Measurements from ENCODE around the gene IGSF21. TPM values are rescaled to one million over a fixed set of nuclear protein-coding genes. Genes with fewer than 3 reads are reported as not detected.

The IGSF21 gene
- total and polyA plus RNA-seq, 2 donors (not counting 1 experiment from before 2014, with no cell fraction given), result not detected

GRCh38 chr1:18408656-18409370 lies 301.2 kb downstream of the IGSF21 start:
- no peak for DNase-seq
- WGBS (ENCODE audit: insufficient coverage), result 63% methylated on average over 8 of the region's 12 CpGs
- POLR2A ChIA-PET, result no interaction called here
- Mint-ChIP-seq H3K4me3 (no peak overlapping the region), H3K27me3 (peaks cover 7% of the 10 kb centered on the region), H3K9me3 (ENCODE audit: insufficient read depth) (peaks cover 8% of the 10 kb centered on the region), H3K27ac (no peak overlapping the region), H3K4me1 (no peaks in the 10 kb centered on the region)
- Histone ChIP-seq H3K9me3 (ENCODE audit: control extremely low read depth in 1 of 3, control insufficient read depth in 2 of 3, insufficient read depth in 1 of 3, low read length in 2 of 3) (peaks cover 0 to 27% (median 8%) of the 10 kb centered on the region in 3 donors), H3K27me3 (replicated peaks in 1 of 4; ENCODE audit: control extremely low read depth in 1 of 4, control insufficient read depth in 3 of 4, insufficient read depth in 4 of 4, low read length in 3 of 4) (peaks cover 0 to 2% (median 0%) of the 10 kb centered on the region in 4 experiments), H3K27ac (ENCODE audit: low read length in 2 of 2) (no peak overlapping the region), H2AFZ (ENCODE audit: insufficient read depth, low read depth, low read length, poor library complexity, severe bottlenecking) (no peak overlapping the region), H4K20me1 (ENCODE audit: control insufficient read depth, insufficient read depth, low read length, poor library complexity, severe bottlenecking) (no peaks in the 10 kb centered on the region), H3K4me3 (ENCODE audit: control extremely low read depth in 1 of 5, extremely low read depth in 1 of 5, insufficient read depth in 1 of 5, low read depth in 2 of 5, low read length in 4 of 5) (no peak overlapping the region), H3K9ac (ENCODE audit: low read length) (no peak overlapping the region), H3K4me2 (replicated peaks; ENCODE audit: low read depth, low read length, poor library complexity, severe bottlenecking) (no peak overlapping the region), H3K4me1 (ENCODE audit: control insufficient read depth in 2 of 2, insufficient read depth in 2 of 2, low read length in 2 of 2) (no peaks in the 10 kb centered on the region), H3K36me3 (replicated peaks in 1 of 2; ENCODE audit: control extremely low read depth in 1 of 2, control insufficient read depth in 1 of 2, extremely low read depth in 1 of 2, insufficient read depth in 2 of 2, low read length in 1 of 2) (no peaks in the 10 kb centered on the region), H3K79me2 (ENCODE audit: control insufficient read depth, insufficient read depth, low read length) (no peaks in the 10 kb centered on the region)
- CTCF ChIA-PET, result no interaction called here
- intact Hi-C loops (cut with micrococcal nuclease), result no loop called here
- TF ChIP-seq EZH2 (IDR thresholded peaks at IDR 0.05; ENCODE audit: borderline replicate concordance, insufficient read depth, low read depth, low read length, poor library complexity, severe bottlenecking) (no peak), CTCF (IDR thresholded peaks at IDR 0.05) (no peak)
- no peak for ATAC-seq (ENCODE audit: low read depth)

GRCh38 chr1:18409609-18410237 lies 302.1 kb downstream of the IGSF21 start:
- no peaks in the 10 kb centered on the region for H3K36me3 ChIP-seq (replicated peaks in 1 of 2; ENCODE audit: control extremely low read depth in 1 of 2, control insufficient read depth in 1 of 2, extremely low read depth in 1 of 2, insufficient read depth in 2 of 2, low read length in 1 of 2)
- H3K27ac ChIP-seq (ENCODE audit: low read length in 2 of 2), result no peak overlapping the region
- no peak overlapping the region for H3K4me2 ChIP-seq (replicated peaks; ENCODE audit: low read depth, low read length, poor library complexity, severe bottlenecking)
- Mint-ChIP-seq H3K27ac (no peak overlapping the region), H3K9me3 (ENCODE audit: insufficient read depth) (peaks cover 8% of the 10 kb centered on the region), H3K27me3 (peaks cover 13% of the 10 kb centered on the region), H3K4me3 (no peak overlapping the region), H3K4me1 (no peaks in the 10 kb centered on the region)
- no peak overlapping the region for H2AFZ ChIP-seq (ENCODE audit: insufficient read depth, low read depth, low read length, poor library complexity, severe bottlenecking)
- peaks cover 0 to 2% (median 0%) of the 10 kb centered on the region in 4 experiments for H3K27me3 ChIP-seq (replicated peaks in 1 of 4; ENCODE audit: control extremely low read depth in 1 of 4, control insufficient read depth in 3 of 4, insufficient read depth in 4 of 4, low read length in 3 of 4)
- intact Hi-C loops (cut with micrococcal nuclease), result no loop called here
- 94% methylated on average over 5 of the region's 8 CpGs for WGBS (ENCODE audit: insufficient coverage)
- ATAC-seq (ENCODE audit: low read depth) (no peak), DNase-seq (no peak)
- no peak overlapping the region for H3K4me3 ChIP-seq (ENCODE audit: control extremely low read depth in 1 of 5, extremely low read depth in 1 of 5, insufficient read depth in 1 of 5, low read depth in 2 of 5, low read length in 4 of 5)
- peaks cover 0 to 24% (median 8%) of the 10 kb centered on the region in 3 donors for H3K9me3 ChIP-seq (ENCODE audit: control extremely low read depth in 1 of 3, control insufficient read depth in 2 of 3, insufficient read depth in 1 of 3, low read length in 2 of 3)
- H3K9ac ChIP-seq (ENCODE audit: low read length), result no peak overlapping the region
- ChIA-PET CTCF (no interaction called here), POLR2A (no interaction called here)
- TF ChIP-seq EZH2 (IDR thresholded peaks at IDR 0.05; ENCODE audit: borderline replicate concordance, insufficient read depth, low read depth, low read length, poor library complexity, severe bottlenecking) (no peak), CTCF (IDR thresholded peaks at IDR 0.05) (no peak)
- no peaks in the 10 kb centered on the region for H3K79me2 ChIP-seq (ENCODE audit: control insufficient read depth, insufficient read depth, low read length)
- H3K4me1 ChIP-seq (ENCODE audit: control insufficient read depth in 2 of 2, insufficient read depth in 2 of 2, low read length in 2 of 2), result no peaks in the 10 kb centered on the region
- H4K20me1 ChIP-seq (ENCODE audit: control insufficient read depth, insufficient read depth, low read length, poor library complexity, severe bottlenecking), result no peaks in the 10 kb centered on the region
